DOHH2 (cell line): ENCODE results near the gene CHD6.

Source experiments
- CTCF ChIP-seq: fragments of 200-600 bp; sonication (generic); IDR thresholded peaks from one replicate; pipeline ENCODE4 v1.5.1; 2014; ENCODE audit warnings: antibody characterized with exemption, mild to moderate bottlenecking, low read depth, low read length; ENCODE audit not compliant: poor library complexity, severe bottlenecking
- EZH2phosphoT487 ChIP-seq: fragments of 200-600 bp; sonication (generic); IDR thresholded peaks from 2 replicates; pipeline ENCODE4 v1.6.1; 2017; ENCODE audit warnings: borderline replicate concordance, mild to moderate bottlenecking, antibody characterized with exemption, low read length, moderate library complexity, mixed read lengths

GRCh38 chr20:41560970-41561369 is 57.2 kb downstream of the CHD6 start:
- TF ChIP-seq CTCF (no peak), EZH2phosphoT487 (no peak)
